ENCODE results near the gene ZDHHC22.
A peak's percentile ranks its signal among the peaks of the same experiment; 100 is the strongest.

The ZDHHC22 gene

DNA sequence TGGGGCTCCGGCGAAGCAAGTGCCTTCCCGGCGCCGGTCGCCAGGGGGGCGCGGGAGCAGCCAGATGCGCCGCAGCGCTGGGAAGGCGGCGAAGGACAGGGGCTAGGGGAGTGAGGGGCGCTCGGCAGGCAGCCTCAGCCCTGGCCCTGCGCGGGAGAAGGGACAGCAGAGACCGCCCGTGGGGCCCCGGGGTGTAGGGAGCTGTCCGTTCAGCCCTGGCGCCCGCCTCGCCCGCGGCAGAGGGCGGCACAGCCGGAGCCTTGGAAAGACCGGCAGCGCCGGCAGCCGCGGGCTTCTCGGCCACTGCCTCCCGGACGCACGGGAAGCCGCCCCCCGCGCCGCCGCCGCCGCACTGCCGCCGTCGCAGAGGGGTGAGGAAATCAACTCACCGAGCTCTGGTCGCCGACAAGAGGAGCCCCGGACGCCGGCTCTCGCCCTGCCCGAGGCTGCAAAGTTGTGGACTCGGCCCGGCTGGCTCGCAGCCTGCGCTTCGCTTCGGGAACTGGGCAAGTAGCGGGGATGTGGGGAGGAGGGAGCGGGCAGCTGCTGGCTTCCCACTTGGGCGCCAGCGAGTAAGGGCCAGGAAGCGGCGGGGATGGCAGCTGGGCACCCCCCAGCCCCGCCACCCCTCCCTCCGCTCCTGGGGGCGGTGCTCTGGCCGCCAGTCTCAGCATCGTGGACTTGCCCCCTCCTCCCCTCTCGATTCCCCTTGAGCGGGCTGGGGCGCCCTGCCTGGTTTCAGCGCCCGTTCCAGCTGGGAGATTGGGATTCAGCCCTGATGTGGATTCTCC is at the start of gene ZDHHC22:
TSS of gene ZDHHC22 (minus strand) at position 578 of the 791 bp plus-strand sequence. CDS start 2,053 bp downstream, outside the sequence.
- Histone ChIP-seq H3K9ac (ENCODE audit: low read length) (no peak within 1 kb of the TSS), H3K36me3 (ENCODE audit: control insufficient read depth, insufficient read depth, low read length, severe bottlenecking) (no peaks in the 10 kb centered on the region), H3K27me3 (replicated peaks; ENCODE audit: control insufficient read depth, insufficient read depth, low read length) (peaks cover 83% of the 10 kb centered on the region), H3K4me1 (ENCODE audit: control insufficient read depth, insufficient read depth, low read length) (peaks cover 3% of the 10 kb centered on the region), H3K4me3 (ENCODE audit: low read length) (peak within 1 kb of the TSS; percentile 44), H3K9me3 (ENCODE audit: control insufficient read depth, low read length) (no peaks in the 10 kb centered on the region)
- DNase-seq (ENCODE audit: low read depth), result peak; percentile 63

DNA sequence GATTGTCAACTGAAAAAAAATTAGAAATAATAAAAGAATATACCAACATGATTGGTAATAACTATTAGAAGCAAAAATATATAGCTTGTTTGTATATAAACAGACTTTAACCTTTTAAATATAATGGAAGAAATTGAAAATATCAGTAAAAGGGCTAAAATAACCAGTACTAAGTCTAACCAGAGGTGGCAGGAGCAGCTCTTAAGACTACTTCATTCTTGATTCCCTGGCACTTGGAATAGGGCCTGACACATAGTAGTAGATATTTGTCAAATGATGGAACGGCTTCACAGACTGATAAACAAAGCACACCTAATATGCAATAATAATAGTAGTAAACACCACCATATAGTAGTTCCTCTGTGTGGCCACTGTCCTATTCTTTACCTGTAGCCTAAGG is 49.4 kb upstream of the ZDHHC22 start:
- no peaks in the 10 kb centered on the region for H3K36me3 ChIP-seq (ENCODE audit: control insufficient read depth, insufficient read depth, low read length, severe bottlenecking)
- peaks cover 51% of the 10 kb centered on the region for H3K27me3 ChIP-seq (replicated peaks; ENCODE audit: control insufficient read depth, insufficient read depth, low read length)
- H3K4me3 ChIP-seq (ENCODE audit: low read length), result no peak overlapping the region
- no peaks in the 10 kb centered on the region for H3K9me3 ChIP-seq (ENCODE audit: control insufficient read depth, low read length)
- H3K4me1 ChIP-seq (ENCODE audit: control insufficient read depth, insufficient read depth, low read length), result no peaks in the 10 kb centered on the region
- H3K9ac ChIP-seq (ENCODE audit: low read length), result no peak overlapping the region
- no peak for DNase-seq (ENCODE audit: low read depth)

DNA sequence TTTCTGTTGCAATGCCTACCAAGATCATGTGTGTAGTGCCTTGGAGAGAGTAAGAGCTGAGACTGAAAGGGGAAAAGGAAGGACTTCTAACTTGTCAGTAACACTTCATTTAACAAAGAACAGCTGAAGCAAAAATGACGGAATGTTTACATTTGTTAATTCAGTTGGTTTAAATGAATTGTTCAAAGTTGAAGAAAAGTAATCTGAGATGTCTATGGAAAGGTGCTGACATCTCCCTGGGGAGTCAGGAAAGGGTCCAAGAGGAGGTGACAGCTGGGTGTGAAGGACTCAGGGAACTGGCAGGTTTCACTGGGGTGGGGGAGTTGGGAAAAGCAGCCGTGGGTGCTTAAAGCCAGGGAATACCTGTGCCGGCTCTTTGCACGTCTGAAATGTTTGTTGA is 47.9 kb upstream of the ZDHHC22 start:
- no peaks in the 10 kb centered on the region for H3K9me3 ChIP-seq (ENCODE audit: control insufficient read depth, low read length)
- peaks cover 45% of the 10 kb centered on the region for H3K27me3 ChIP-seq (replicated peaks; ENCODE audit: control insufficient read depth, insufficient read depth, low read length)
- no peak overlapping the region for H3K4me3 ChIP-seq (ENCODE audit: low read length)
- DNase-seq (ENCODE audit: low read depth), result no peak
- H3K4me1 ChIP-seq (ENCODE audit: control insufficient read depth, insufficient read depth, low read length), result peaks cover 5% of the 10 kb centered on the region
- H3K9ac ChIP-seq (ENCODE audit: low read length), result no peak overlapping the region
- H3K36me3 ChIP-seq (ENCODE audit: control insufficient read depth, insufficient read depth, low read length, severe bottlenecking), result no peaks in the 10 kb centered on the region

- no peak for DNase-seq (ENCODE audit: low read depth)
Measured at GRCh38 chr14:77187649-77188012, 46.0 kb upstream of the ZDHHC22 start.

DNA sequence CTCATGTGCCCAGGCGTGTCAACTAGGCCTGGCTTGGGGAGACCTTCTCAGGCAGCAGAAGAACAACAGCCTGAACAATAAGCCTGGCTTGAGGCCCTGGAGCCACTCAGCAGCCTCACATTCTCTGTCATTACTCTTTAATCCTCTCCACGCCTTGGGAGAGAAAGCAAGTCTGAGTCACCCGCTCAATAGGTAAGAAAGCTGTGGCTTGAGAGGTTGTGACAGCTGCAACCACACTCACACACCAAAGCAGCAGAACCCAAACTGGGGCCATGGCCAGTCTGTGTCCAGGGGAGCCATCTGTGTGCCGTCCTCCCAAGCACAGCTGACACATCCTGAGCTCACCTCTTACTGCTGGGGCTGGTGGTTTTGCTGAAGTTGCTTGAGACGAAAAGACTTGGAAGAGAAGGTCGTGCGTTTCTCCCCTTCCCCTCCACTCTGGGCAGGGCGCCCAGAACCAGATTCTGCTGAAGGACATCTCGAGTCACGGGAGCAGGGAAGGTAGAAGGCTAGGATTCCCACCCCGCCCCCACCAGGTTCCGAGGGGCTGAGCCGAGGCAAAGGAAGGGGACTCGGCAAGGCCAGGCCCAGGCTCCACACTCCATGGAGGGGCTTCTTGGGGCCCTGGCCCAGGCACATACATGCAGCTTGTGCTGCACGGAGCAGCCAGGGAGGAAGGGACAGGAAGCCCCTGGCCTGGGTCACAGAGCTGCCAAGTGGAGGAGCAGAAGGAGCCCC is 45.5 kb upstream of the ZDHHC22 start:
- DNase-seq (ENCODE audit: low read depth), result no peak

More at GRCh38 chr14:77187649-77188012, 46.0 kb upstream of the ZDHHC22 start:
- H3K9ac ChIP-seq (ENCODE audit: low read length), result no peak overlapping the region
- no peak overlapping the region for H3K4me3 ChIP-seq (ENCODE audit: low read length)
- no peaks in the 10 kb centered on the region for H3K9me3 ChIP-seq (ENCODE audit: control insufficient read depth, low read length)
- H3K36me3 ChIP-seq (ENCODE audit: control insufficient read depth, insufficient read depth, low read length, severe bottlenecking), result no peaks in the 10 kb centered on the region
- peaks cover 6% of the 10 kb centered on the region for H3K4me1 ChIP-seq (ENCODE audit: control insufficient read depth, insufficient read depth, low read length)
- peaks cover 51% of the 10 kb centered on the region for H3K27me3 ChIP-seq (replicated peaks; ENCODE audit: control insufficient read depth, insufficient read depth, low read length)

DNA sequence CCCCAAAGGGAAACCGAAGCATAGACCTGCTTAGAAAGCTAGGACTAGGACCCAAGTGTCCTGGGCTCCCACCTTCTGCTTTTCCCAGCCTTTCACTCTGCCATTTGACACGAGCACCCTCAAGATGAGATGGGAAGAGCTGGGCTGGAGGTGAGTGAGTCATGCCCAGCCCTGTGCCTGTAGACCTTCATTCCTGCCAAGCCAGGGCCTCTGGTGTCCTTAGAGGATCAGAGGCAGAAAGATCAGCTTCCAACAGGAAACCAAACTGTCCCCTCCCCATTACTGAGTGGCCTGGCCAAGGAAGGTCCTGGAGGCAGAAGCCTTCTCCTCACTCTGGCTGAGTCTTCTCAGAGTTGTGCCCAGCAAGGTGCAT is 43.5 kb upstream of the ZDHHC22 start:
- DNase-seq (ENCODE audit: low read depth), result no peak
- Histone ChIP-seq H3K4me1 (ENCODE audit: control insufficient read depth, insufficient read depth, low read length) (peaks cover 6% of the 10 kb centered on the region), H3K9me3 (ENCODE audit: control insufficient read depth, low read length) (no peaks in the 10 kb centered on the region), H3K4me3 (ENCODE audit: low read length) (no peak overlapping the region), H3K27me3 (replicated peaks; ENCODE audit: control insufficient read depth, insufficient read depth, low read length) (peaks cover 61% of the 10 kb centered on the region), H3K9ac (ENCODE audit: low read length) (no peak overlapping the region), H3K36me3 (ENCODE audit: control insufficient read depth, insufficient read depth, low read length, severe bottlenecking) (no peaks in the 10 kb centered on the region)

More for the DNA sequence above, 45.5 kb upstream of the ZDHHC22 start:
- H3K4me1 ChIP-seq (ENCODE audit: control insufficient read depth, insufficient read depth, low read length), result peaks cover 6% of the 10 kb centered on the region
- H3K27me3 ChIP-seq (replicated peaks; ENCODE audit: control insufficient read depth, insufficient read depth, low read length), result peaks cover 51% of the 10 kb centered on the region
- H3K9me3 ChIP-seq (ENCODE audit: control insufficient read depth, low read length), result no peaks in the 10 kb centered on the region
- H3K9ac ChIP-seq (ENCODE audit: low read length), result no peak overlapping the region
- no peak overlapping the region for H3K4me3 ChIP-seq (ENCODE audit: low read length)
- H3K36me3 ChIP-seq (ENCODE audit: control insufficient read depth, insufficient read depth, low read length, severe bottlenecking), result no peaks in the 10 kb centered on the region

DNA sequence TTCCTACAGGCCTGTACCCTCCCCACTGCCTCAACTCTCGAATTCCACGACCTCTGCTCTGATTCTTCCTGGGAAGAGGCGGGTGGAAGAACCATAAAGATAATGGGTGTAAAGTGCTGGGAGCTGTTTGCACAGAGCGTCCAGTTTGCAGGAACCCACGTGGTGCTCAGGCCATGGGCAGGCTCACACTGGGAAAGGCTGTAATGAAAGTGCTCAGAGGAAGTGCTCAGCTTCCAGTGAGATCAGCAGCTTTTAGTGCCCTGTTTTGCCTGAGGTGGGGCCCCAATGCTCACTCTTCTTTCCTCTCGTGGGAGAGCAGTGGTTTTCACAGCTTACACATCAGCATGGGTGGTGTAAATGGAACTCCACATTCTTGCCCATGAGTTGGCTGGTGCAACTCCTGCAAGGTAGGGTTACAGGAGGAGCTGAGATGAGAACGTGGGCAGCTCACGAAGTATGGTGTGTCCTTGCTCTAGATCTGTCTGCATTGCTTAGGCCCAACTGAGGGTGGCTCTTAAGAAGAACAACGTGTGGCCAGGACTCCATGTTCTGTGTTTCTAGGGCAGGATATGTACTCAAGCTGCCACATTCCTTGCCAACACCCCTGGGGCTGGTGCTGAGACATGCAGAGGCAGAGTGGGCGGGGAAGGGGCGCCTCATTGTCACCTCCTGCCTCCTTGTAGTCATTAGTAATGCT is 43.0 kb upstream of the ZDHHC22 start:
- no peak overlapping the region for H3K9ac ChIP-seq (ENCODE audit: low read length)
- no peak overlapping the region for H3K4me3 ChIP-seq (ENCODE audit: low read length)
- peaks cover 61% of the 10 kb centered on the region for H3K27me3 ChIP-seq (replicated peaks; ENCODE audit: control insufficient read depth, insufficient read depth, low read length)
- H3K36me3 ChIP-seq (ENCODE audit: control insufficient read depth, insufficient read depth, low read length, severe bottlenecking), result no peaks in the 10 kb centered on the region
- H3K9me3 ChIP-seq (ENCODE audit: control insufficient read depth, low read length), result no peaks in the 10 kb centered on the region
- peaks cover 6% of the 10 kb centered on the region for H3K4me1 ChIP-seq (ENCODE audit: control insufficient read depth, insufficient read depth, low read length)
- DNase-seq (ENCODE audit: low read depth), result no peak

DNA sequence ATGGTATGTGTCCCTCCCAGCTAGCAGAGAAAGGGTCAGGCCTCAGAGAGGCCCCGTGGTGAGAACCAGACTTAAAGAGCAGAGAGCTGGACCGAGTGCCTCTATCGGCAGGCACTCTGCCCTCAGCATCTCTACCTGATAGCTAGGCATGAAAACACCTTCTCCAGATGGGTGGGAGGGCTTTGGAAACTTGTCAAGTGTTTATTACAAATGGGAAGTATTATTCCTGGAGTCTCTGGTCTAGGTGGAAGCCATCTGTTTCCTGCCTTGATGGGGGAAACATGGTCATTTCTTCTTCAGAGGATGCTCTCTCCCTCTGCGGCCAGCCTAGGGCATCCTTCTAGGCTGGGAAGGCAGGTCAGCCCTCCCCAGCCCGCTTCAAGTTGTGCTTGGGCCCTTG is 42.3 kb upstream of the ZDHHC22 start:
- no peaks in the 10 kb centered on the region for H3K36me3 ChIP-seq (ENCODE audit: control insufficient read depth, insufficient read depth, low read length, severe bottlenecking)
- no peaks in the 10 kb centered on the region for H3K9me3 ChIP-seq (ENCODE audit: control insufficient read depth, low read length)
- H3K9ac ChIP-seq (ENCODE audit: low read length), result no peak overlapping the region
- H3K4me3 ChIP-seq (ENCODE audit: low read length), result no peak overlapping the region
- H3K4me1 ChIP-seq (ENCODE audit: control insufficient read depth, insufficient read depth, low read length), result peaks cover 6% of the 10 kb centered on the region
- no peak for DNase-seq (ENCODE audit: low read depth)
- peaks cover 61% of the 10 kb centered on the region for H3K27me3 ChIP-seq (replicated peaks; ENCODE audit: control insufficient read depth, insufficient read depth, low read length)

DNA sequence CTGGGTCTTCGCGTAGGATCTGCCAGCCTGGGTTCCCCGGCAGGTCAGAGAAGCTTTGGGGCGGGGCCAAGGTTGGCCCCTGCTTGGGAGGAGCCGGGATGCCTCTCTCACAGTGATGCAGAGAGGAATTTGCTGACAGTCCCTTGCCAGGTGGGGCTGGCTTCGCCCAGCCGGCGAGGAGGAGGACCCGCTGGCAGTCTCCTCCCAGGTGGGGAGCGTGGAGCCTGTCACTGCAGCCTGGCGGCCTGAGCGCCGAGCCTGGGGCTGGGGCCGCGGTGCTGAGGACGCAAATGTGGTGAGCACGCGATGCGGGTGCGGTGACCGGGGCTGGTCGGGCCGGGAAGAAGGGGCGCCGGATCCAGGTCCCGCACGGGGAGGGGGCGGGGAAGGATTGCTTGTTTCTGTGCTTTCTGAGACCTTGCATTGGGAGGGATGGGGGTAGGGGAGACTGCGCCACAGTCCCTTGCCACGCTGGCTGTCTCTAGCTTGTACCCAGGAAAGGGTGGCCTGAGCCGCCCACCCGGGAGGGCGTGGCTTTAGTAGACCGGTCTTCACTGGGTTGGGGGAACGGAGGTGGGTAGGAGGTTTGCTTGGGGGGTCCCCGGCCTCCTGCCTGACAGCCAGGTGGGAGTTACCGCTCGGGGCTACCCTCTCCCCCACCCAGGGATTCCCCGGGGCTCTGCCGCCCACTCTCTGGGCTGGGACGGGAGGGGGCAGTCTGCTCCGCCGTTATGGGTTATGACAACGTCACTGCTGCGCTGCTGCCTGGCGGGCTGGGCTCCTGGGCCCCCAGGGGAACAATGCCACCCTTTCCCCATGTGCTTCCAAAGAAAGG is 40.2 kb upstream of the ZDHHC22 start, which contains the start of gene TMEM63C:
TSS of gene TMEM63C (plus strand) at position 196 of the 835 bp plus-strand sequence. CDS start 37,016 bp downstream, outside the sequence.
- H3K9ac ChIP-seq (ENCODE audit: low read length), result no peak within 1 kb of the TSS
- H3K9me3 ChIP-seq (ENCODE audit: control insufficient read depth, low read length), result no peaks in the 10 kb centered on the region
- no peak for DNase-seq (ENCODE audit: low read depth)
- no peak within 1 kb of the TSS for H3K4me3 ChIP-seq (ENCODE audit: low read length)
- H3K36me3 ChIP-seq (ENCODE audit: control insufficient read depth, insufficient read depth, low read length, severe bottlenecking), result no peaks in the 10 kb centered on the region
- H3K4me1 ChIP-seq (ENCODE audit: control insufficient read depth, insufficient read depth, low read length), result peaks cover 6% of the 10 kb centered on the region
- peaks cover 51% of the 10 kb centered on the region for H3K27me3 ChIP-seq (replicated peaks; ENCODE audit: control insufficient read depth, insufficient read depth, low read length)

- H3K4me1 ChIP-seq (ENCODE audit: control insufficient read depth, insufficient read depth, low read length), result peaks cover 6% of the 10 kb centered on the region
- no peaks in the 10 kb centered on the region for H3K36me3 ChIP-seq (ENCODE audit: control insufficient read depth, insufficient read depth, low read length, severe bottlenecking)
- H3K9ac ChIP-seq (ENCODE audit: low read length), result no peak overlapping the region
- no peak overlapping the region for H3K4me3 ChIP-seq (ENCODE audit: low read length)
- no peaks in the 10 kb centered on the region for H3K9me3 ChIP-seq (ENCODE audit: control insufficient read depth, low read length)
- no peak for DNase-seq (ENCODE audit: low read depth)
- peaks cover 52% of the 10 kb centered on the region for H3K27me3 ChIP-seq (replicated peaks; ENCODE audit: control insufficient read depth, insufficient read depth, low read length)
Measured at GRCh38 chr14:77180726-77181602, 39.4 kb upstream of the ZDHHC22 start.
